Fibroblast of the conjunctiva (primary cell): ENCODE data around the gene CCDC7.
"Not testable (repeated sequence)": the region's sequence is repeated elsewhere in the genome, so short reads cannot be mapped to it uniquely, and the experiment has no call there.

Source experiments
- DNase-seq: peaks from one replicate; pipeline ENCODE4 v3.0.0-alpha.2; 2010; ENCODE audit warnings: low read depth

The CCDC7 gene

DNA sequence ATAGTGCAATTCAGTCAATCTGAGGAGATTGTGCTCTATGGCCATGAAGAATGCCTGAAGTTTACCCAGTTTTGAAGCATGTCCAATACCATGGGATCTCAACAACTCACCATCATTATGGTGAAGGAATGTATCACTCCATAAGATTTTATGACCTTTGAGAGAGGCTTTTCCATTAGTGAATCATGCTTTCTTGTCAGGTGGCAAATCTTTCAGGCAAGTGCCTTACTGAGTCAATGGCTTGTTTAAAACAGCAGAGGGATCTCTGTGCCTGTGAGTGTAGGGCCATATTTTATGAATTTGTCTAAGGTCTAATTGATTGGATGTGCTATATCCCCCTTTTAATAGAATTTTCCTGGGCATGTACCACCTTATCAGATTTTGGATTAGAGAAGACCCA lies 131.5 kb downstream of the CCDC7 start:
- no peak for DNase-seq

DNA sequence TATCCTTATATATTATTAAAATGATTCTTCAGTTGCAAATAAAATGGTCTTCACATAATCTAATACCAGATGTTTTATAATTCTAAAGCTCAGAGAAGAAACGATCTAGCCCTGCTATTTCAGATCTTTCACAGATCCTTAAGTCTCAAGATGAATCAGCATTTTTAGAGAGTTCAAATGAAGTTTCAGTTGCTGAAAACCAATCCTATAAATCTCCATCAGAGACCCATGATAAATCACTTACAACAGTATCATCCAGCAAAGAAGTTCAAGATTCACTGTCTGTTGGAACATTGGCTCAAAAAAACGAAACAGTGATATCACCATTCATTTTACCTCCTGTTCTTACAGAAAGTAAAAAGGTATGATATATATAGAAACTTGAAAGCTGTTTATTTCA lies 137.0 kb downstream of the CCDC7 start:
- no peak for DNase-seq

DNA sequence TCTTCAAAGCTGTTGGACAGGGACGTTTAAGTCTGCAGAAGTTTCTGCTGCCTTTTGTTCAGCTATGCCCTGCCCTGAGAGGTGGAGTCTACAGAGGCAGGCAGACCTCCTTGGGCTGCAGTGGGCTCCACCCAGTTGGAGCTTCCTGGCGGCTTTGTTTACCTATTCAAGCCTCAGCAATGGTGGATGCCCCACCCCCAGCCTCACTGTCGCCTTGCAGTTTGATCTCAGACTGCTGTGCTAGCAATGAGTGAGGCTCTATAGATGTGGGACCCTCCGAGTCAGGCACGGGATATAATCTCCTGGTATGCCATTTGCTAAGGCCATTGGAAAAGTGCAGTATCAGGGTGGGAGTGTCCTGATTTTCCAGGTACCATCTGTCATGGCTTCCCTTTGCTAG lies 152.1 kb downstream of the CCDC7 start:
- not testable (repeated sequence) for DNase-seq

DNA sequence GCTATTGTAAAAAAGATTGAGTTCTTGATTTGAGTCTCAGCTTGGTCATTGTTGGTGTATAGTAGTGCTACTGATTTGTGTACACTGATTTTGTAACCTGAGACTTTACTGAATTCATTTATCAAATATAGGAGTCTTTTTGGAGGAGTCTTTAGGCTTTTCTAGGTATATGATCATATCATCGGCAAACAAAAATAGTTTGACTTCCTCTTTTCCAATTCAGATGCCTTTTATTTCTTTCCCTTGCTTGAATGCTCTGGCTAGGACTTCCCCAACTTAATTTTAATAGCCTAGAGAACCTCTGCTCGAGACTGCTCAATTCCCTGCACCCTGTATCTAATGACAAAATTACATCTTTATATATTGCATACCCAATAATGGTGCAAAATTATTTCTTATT lies 154.4 kb downstream of the CCDC7 start:
- DNase-seq, result no peak

DNA sequence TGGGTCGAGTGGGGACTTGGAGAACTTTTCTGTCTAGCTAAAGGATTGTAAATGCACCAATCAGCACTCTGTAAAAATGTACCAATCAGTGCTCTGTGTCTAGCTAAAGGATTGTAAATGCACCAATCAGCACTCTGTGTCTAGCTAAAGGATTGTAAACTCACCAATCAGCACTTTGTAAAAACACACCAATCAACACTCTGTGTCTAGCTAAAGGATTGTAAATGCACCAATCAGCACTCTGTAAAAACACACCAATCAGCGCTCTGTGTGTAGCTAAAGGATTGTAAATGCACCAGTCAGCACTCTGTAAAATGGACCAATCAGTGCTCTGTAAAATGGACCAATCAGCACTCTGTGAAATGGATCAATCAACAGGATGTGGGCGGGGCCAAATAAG lies 155.6 kb downstream of the CCDC7 start:
- not testable (repeated sequence) for DNase-seq

DNA sequence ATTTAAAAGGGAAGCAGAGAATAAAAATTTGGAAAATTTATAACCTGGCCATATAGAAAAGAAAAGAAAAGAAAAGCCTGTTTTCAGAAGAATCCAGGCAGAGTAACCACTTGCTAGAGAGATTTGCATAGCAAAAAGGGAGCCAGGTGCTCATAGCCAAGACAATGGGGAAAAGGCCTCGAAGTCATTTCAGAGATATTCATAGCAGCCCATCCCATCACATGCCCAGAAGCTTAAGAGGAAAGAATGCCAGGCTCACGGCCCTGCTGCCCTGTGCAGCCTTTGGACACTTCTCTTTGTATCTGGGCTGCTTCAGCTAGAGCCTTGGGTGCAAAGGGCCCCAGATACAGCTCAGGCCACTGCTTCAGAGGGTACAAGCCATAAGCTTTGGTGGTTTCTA lies 159.8 kb downstream of the CCDC7 start:
- no peak for DNase-seq

DNA sequence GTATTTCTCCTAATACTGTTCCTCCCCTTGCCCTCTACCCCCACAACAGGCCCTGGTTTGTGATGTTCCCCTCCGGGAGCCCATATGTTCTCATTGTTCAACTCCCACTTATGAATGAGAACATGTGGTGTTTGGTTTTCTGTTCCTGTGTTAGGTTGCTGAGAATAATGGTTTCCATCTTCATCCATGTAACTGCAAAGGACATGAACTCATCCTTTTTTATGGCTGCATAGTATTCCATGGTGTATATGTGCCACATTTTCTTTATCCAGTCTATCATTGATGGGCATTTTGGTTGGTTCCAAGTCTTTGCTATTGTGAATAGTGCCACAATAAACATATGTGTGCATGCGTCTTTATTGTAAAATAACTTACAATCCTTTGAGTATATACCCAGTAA lies 164.6 kb downstream of the CCDC7 start:
- not testable (repeated sequence) for DNase-seq

DNA sequence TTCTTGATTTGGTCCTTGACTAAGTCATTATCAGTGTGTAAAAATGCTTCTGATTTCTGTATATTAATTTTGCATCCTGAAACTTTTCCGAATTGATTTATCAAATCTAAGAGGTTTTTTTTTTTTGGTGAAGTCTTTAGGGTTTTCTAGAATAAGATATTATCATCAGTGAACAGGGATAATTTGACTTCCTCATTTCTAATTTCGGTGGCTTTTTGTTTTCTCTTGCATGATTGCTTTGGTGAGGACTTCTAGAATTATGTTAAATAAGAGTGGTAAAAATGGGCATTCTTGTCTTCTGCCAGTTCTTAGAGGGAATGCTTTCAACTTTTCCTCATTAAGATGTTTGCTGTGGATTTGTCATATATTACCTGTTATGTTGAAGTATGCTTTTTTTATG lies 170.5 kb downstream of the CCDC7 start:
- DNase-seq, result no peak

DNA sequence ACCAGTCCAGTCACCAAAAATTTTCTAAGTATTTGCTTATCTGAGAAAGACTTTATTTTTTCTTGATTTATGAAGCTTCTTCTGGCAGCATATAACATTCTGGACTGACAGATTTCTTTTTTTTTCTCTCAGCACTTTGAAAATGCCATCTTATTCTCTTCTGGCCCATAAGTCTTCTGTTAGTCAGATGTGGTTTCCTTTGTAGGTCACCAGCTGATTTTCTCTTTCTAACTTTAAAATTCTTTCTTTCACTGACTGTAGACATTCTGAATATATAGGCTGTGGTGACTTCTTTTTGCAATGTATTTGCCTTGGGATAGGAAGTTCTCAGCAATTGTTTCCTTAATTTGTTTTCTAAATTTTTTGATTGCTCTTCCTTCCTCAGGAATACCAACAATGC lies 172.5 kb downstream of the CCDC7 start:
- DNase-seq, result no peak

DNA sequence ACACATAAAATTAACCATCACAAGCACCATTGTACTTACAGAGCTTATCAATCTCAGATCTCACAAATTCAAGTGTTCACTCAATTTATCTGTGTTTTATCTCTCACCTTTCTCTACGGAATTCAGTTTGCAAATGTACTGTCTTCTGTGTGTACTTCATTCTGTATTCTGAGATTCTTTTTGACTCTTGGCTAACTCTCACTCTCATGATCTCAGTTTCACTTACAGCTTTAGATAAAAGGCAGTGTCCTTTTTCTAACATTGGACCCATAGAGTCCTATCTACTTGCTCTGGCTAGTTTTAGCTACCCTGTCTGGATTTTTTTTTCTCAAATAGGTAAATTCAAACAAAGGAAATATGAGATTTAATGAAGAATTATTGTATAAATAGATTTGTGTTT lies 176.0 kb downstream of the CCDC7 start:
- no peak for DNase-seq

DNA sequence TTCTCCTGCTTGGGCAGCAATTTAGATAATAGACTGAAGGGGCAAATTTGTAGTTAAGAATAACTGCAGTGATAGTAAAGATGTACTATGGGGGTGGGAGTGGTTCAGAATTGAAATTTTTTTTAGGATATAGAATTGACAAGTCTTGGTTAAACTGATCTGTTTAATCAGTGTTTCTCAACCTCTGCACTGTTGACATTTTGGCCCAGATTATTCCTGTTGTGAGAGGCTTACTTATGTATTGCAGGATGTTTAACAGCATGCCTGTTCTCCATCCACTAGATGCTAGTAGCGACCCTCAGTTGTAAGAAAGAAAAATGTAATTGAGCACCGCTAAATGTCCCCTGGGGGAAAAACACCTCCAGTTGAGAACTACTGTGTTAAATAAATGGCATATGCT lies 176.5 kb downstream of the CCDC7 start:
- DNase-seq, result no peak

DNA sequence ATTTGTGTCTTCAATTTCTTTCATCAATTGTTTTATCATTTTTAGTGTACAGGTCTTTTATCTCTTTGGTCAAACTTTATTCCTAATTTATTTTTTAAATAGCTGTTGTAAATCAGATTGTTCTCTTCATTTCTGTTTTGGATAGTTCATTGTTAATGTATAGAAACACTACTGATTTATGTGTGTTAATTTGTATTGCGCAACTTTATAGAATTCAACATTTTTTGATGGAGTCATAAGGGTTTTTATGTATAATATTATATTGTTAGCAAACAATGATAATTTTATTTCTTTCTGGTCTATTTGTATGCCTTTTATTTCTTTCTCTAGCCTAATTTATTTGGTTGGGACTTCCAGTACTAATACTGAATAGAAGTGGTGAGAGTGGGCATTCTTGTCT lies 181.2 kb downstream of the CCDC7 start:
- DNase-seq, result no peak

DNA sequence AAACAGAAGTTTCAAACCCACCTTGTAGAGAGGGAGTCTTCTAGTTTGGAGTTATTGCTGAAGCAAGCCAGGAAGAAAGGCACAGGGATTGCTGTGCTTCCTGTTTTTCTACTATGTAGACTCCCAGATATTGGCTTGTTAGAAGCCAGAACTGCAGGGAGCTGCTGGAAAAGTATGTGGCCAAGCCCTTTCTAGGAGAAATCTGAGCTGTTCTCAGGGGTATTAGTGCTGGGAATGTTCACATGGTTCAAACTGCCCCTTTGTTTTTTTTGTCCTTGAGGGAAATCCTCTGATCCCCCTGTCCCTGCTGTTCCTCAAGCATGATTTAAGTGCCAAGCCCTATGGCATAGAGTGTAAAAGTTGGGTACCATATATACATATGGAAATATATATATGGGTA lies 184.0 kb downstream of the CCDC7 start:
- no peak for DNase-seq

DNA sequence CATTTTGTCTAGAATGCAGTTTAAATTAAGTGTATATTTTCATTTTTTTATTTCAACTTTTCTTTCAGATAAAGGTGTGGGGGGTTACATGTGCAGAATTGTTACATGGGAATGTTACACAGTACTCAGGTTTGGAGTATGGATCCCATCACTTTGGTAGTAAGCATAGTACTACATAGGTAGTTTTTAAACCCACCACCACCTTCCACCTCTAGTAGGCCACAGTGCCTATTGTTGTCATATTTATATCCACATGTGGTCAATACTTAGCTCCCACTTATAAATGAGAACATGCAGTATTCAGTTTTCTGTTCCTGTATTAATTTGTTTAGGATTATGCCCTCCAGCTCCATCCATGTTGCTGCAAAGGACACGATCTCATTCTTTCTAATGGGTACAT lies 200.6 kb downstream of the CCDC7 start:
- DNase-seq, result no peak

DNA sequence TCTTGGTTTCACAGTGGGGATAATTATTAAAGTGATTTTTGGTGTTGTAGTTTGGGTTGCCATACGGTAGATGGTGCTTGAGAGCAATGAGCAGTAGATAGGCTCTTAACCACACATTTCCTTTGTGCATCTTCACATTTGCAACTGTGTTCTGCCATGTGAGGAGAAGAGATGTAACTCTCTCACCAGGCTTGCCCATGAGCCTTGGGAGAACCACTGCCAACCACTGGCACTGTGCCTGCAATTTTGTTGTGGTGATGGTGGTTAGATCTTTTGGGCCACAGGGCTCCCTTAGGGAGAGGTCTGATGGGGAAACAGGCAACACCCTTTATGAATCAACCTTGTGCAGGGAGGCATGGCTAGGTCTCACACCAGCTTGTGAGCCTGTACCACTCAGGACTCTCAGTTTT lies 204.3 kb downstream of the CCDC7 start:
- DNase-seq, result no peak

DNA sequence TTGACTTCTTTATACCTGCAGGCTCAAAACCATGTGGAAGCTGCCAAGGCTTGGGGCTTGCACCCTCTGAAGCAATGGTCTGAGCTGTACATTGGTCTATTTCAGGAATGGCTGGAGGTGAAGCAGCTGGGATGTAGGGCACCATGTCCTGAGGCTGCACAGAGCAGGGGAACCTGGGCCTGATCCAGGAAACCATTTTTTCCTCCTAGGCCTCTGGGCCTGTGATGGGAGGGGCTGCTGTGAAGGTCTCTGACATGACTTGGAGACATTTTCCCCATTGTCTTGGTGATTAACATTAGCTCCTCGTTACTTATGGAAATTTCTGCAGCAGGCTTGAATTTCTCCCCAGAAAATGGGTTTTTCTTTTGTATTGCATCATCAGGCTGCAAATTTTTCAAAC lies 211.5 kb downstream of the CCDC7 start:
- not testable (repeated sequence) for DNase-seq

DNA sequence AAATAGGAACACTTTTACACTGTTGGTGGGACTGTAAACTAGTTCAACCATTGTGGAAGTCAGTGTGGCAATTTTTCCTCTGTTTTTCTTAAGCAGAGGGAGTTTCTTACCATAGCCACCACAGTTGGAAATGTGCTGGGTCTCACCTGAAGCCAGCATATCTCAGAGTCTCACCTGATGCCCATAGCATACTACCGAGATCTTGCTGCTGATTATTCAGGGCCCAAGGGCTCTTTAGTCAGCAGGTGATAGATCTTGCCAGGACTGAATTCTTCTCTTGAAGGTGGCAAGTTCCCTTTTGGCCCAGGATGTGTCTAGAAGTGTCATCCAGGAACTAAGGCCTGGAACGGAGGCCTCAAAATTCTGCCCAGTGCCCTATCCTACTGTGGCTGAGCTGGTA lies 215.4 kb downstream of the CCDC7 start:
- no peak for DNase-seq

DNA sequence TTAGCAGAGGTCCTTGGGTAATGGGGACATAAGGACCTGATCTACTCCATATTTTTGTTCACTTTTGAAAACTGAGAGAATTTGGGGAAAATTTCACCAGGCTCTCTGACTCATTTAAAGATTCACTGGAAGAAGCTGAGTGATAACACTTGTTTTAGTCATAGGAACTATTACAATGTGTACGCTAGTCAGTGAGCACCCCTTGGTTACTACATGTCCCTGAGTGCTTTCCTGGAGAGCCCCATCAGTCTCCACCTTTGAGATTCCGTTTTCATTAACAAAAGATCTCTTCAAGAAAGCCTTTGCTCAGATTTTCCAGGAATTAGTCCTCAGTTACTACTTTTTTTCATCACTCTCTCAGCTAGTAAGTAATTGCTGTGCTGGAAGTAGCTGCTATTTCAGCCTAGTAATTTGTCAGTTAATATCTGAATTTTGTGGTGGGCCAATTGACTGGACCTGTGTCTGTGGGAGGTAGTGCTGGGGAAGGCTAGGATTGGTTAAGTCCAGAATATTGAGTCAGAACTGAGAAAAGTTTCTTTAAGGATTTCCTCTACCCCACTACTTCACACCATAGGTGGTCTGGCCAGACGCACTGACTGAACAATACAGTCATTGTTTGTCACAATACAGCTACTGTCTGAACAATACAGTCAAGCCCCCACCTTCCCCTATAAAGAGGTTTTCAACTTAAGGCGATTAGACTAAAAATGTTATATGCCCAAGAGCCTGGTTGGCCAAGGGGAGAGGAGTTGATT lies 235.0 kb downstream of the CCDC7 start:
- no peak for DNase-seq

DNA sequence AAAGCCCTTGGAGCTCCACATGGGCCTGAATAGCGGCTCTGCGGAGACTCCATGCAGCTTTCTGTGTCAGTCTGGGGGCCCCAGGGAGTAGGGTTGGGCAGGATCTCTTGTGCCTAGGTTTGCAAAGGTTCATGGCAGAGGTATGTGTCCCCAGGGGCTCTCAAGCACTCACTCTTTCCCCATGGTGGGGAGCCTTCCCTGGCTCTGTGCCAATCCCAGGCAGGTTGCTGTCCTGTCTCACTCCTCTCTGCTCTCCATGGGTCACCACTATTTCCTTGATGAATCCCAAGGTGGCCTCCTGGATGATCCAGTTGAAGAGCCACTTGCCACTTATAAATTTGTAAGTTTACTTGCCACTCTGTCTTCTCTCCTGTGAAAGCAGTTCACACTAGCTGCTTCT lies 238.4 kb downstream of the CCDC7 start:
- no peak for DNase-seq

DNA sequence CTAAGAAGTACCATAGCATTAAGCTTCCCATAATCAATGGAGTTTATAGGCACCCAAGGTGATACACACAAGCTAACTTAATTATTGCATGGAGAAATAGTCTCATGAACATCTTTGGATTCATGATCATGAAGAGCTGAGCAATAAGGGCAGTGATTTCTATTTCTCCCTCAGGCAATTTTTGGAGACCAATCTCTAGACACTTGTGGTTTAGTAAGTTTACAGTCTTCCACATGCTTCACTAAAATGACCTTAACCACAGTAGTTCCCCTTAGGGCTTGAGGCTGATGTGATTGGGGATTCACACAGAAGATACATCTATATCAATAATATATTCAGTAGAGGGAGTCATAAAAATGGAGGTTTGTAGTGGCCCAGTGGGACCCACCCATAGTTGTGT lies 241.2 kb downstream of the CCDC7 start:
- DNase-seq, result no peak

DNA sequence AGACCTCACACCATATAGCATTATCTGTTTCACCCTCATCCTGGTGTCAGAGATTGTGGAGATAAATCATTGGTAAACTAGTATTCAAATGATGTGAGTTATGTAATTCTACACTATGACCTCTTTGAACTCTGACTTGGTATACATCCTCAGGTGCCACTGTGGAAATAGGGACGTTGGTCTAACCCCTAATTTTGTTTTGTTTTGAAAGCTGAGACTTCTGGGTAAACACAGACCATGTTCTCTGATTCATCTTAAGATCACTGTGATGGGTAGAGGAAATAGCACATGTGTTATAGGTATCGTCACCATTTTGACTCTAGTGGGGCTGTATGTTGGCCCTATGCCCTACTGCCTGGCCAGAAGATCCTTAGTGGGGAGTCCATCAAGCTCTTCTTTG lies 241.6 kb downstream of the CCDC7 start:
- no peak for DNase-seq

DNA sequence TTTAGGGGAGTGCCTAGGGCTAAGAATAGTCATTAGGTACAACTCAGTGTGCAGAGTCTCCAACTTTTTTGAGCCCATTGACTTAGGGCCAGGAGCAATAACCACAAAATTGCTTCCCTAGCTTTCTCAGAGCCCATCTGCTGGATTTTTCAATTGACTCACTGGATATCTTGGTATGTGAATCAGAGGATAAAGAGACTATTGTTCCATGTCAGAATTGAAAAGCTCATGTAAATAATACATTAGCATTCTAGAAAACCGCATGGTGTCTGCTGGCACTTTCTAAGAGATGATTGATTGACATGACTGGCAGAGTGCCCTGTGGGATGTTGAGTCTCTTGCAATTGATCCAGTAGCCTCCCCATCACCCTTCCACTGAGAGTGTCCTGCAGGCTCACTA lies 246.2 kb downstream of the CCDC7 start:
- no peak for DNase-seq

DNA sequence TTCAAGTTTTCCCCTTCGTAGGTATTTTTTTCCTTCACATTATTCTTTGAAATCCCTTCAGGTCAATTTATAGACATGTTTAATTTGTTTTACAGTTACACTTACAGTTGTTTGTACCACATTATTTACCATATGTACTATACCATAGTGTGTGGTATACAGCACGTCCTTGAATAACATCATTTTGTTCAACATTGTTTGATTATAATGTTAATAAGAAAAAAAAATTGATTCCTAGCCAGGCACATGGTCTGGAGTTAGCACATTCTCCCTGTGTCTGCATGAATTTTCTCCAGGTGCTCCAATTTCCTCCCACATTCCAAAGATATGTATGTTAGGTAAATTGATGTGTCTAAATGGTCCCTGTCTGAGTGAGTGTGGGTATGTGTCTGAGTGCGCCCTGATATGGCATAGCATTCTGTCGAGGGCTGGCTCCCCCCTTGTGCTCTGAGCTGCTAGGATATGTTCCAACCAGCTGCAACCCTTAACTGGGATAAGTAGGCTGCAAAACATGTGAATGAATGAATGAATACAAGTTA lies 247.6 kb downstream of the CCDC7 start:
- no peak for DNase-seq

DNA sequence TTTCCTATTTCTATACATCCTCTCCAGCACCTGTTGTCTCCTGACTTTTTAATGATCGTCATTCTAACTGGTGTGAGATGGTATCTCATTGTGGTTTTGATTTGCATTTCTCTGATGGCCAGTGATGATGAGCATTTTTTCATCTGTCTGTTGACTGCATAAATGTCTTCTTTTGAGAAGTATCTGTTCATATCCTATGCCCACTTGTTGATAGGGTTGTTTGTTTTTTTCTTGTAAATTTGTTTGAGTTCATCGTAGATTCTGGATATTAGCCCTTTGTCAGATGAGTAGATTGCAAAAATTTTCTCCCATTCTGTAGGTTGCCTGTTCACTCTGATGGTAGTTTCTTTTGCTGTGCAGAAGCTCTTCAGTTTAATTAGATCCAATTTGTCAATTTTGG lies 253.7 kb downstream of the CCDC7 start:
- DNase-seq, result not testable (repeated sequence)
